Right atrium auricular region (tissue), 2 donors: Measurements from ENCODE around the gene PCBP3. TPM values are rescaled to one million over a fixed set of nuclear protein-coding genes. Genes with fewer than 3 reads are reported as not detected.
"Not testable (repeated sequence)": the region's sequence is repeated elsewhere in the genome, so short reads cannot be mapped to it uniquely, and the experiment has no call there.

Experiments used
- DNase-seq: peaks from one replicate; pipeline ENCODE4 v3.0.0-alpha.2; 2019; ENCODE audit warnings: low spot score
- H3K27ac ChIP-seq, 2 donors: fragments of 200-600 bp; sonication (generic); 1 replicate in 1 of 2; 2 replicates in 1 of 2; pipeline ENCODE4 v1.5.1; 2016 to 2019
- H3K27me3 ChIP-seq, 2 donors: fragments of 200-600 bp; sonication (generic); one replicate each; pipeline versions ENCODE4 v1.5.1 to v1.6.0; 2017 to 2019
- H3K36me3 ChIP-seq: fragments of 200-600 bp; sonication (generic); one replicate; pipeline ENCODE4 v1.5.1; 2016
- H3K4me1 ChIP-seq, 2 donors: fragments of 200-600 bp; sonication (generic); one replicate each; pipeline versions ENCODE4 v1.5.1 to v1.6.0; 2017 to 2019
- H3K4me3 ChIP-seq, 2 donors: fragments of 200-600 bp; sonication (generic); 1 replicate in 1 of 2; 2 replicates in 1 of 2; pipeline ENCODE4 v1.5.1; 2017 to 2019; ENCODE audit warnings: mild to moderate bottlenecking in 1 of 2, moderate library complexity in 1 of 2
- H3K9me3 ChIP-seq, 2 donors: fragments of 200-600 bp; sonication (generic); one replicate each; pipeline ENCODE4 v1.5.1; 2019
- total RNA-seq, 2 donors: library from RNA; depleted of rRNA; stranded (reverse); fragments of >200 nt; gene quantifications; one replicate each; pipeline ENCODE4 v1.1.0, GENCODE V29; 2016
- TF ChIP-seq, protein P1 (sequence below), 2 donors: fragments of 200-600 bp; sonication (generic); IDR thresholded peaks; one replicate each; pipeline ENCODE4 v1.5.1; 2019; ENCODE audit warnings: antibody characterized with exemption in 2 of 2

PCBP3 gene
- total RNA-seq, 2 donors from 2014 or later = 2.3 to 5.2 TPM

DNA sequence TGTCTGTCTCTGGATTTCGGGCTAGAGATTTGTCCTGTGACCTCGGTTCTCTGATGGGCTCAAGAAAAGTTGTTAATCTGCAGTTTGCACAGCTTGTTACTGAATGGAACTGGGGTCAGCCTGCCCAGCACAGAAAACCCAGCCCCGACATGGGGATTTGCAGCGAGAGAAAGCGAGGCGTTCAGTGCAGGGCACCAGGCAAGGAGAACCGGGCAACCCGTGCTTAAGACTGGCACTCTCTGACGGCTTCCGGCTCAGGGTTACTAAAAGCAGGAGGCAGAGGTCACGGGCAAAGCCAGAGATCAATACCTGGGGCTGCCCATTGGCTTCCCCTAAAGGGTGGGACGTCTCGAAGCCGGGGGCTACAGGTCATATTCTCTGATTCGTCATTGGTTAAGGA is 308.2 kb downstream of the PCBP3 start:
- no peaks in the 10 kb centered on the region for H3K36me3 ChIP-seq
- no peak for DNase-seq
- TF ChIP-seq, protein P1, sequence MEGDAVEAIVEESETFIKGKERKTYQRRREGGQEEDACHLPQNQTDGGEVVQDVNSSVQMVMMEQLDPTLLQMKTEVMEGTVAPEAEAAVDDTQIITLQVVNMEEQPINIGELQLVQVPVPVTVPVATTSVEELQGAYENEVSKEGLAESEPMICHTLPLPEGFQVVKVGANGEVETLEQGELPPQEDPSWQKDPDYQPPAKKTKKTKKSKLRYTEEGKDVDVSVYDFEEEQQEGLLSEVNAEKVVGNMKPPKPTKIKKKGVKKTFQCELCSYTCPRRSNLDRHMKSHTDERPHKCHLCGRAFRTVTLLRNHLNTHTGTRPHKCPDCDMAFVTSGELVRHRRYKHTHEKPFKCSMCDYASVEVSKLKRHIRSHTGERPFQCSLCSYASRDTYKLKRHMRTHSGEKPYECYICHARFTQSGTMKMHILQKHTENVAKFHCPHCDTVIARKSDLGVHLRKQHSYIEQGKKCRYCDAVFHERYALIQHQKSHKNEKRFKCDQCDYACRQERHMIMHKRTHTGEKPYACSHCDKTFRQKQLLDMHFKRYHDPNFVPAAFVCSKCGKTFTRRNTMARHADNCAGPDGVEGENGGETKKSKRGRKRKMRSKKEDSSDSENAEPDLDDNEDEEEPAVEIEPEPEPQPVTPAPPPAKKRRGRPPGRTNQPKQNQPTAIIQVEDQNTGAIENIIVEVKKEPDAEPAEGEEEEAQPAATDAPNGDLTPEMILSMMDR (IDR thresholded peaks at IDR 0.05) = no peak
- peaks cover 0 to 37% of the 10 kb centered on the region in 2 donors for H3K4me1 ChIP-seq
- peak overlapping the region in 1 of 2 donors; percentile 29 for H3K27ac ChIP-seq
- H3K4me3 ChIP-seq = no peak overlapping the region
- no peaks in the 10 kb centered on the region for H3K27me3 ChIP-seq
- H3K9me3 ChIP-seq = no peaks in the 10 kb centered on the region

- H3K4me3 ChIP-seq, DNase-seq, H3K9me3 ChIP-seq, H3K27me3 ChIP-seq, H3K36me3 ChIP-seq: not testable (repeated sequence)
- H3K27ac ChIP-seq = peak overlapping the region; percentile 76 to 84
- peaks cover 0 to 38% of the 10 kb centered on the region in 2 donors for H3K4me1 ChIP-seq
Observed at GRCh38 chr21:45952527-45952926, 309.0 kb downstream of the PCBP3 start.

GRCh38 chr21:45952974-45953373 is 309.4 kb downstream of the PCBP3 start:
- Histone ChIP-seq H3K4me1 (peaks cover 0 to 43% of the 10 kb centered on the region in 2 donors), H3K4me3 (no peak overlapping the region), H3K27ac (peak overlapping the region; percentile 76 to 84), H3K27me3 (no peaks in the 10 kb centered on the region), H3K36me3 (no peaks in the 10 kb centered on the region), H3K9me3 (no peaks in the 10 kb centered on the region)
- TF ChIP-seq, protein P1 (IDR thresholded peaks at IDR 0.05) = no peak
- DNase-seq = no peak

- Histone ChIP-seq H3K4me3 (no peak overlapping the region), H3K4me1 (peaks cover 0 to 47% of the 10 kb centered on the region in 2 donors), H3K27me3 (no peaks in the 10 kb centered on the region), H3K9me3 (no peaks in the 10 kb centered on the region), H3K27ac (peak overlapping the region; percentile 76 to 84), H3K36me3 (no peaks in the 10 kb centered on the region)
- TF ChIP-seq, protein P1 (IDR thresholded peaks at IDR 0.05) = peak in 1 of 2 donors; percentile 31
- no peak for DNase-seq
Observed at GRCh38 chr21:45954261-45954660, 310.7 kb downstream of the PCBP3 start.

DNA sequence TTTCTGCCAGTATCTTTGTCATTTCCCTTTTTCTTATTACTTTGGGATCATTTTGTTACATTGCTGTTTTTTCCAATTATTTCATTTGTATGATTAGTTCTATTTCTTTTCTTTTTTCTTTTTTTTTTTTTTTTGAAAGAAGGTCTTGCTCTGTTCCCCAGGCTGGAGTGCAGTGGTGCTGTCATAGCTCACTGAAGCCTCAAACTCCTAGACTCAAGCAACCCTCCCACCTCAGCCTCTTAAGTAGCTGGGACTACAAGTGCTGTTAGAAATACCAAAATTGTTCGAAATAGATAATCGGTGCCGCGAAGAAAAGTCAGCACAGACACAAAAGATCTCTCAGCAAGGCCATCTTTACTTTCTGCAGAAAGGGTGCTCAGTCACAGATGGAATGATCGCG is 311.4 kb downstream of the PCBP3 start:
- Histone ChIP-seq H3K4me3 (no peak overlapping the region), H3K27ac (peak overlapping the region in 1 of 2 donors; percentile 84), H3K27me3 (no peaks in the 10 kb centered on the region), H3K4me1 (peaks cover 0 to 43% of the 10 kb centered on the region in 2 donors), H3K9me3 (no peaks in the 10 kb centered on the region), H3K36me3 (no peaks in the 10 kb centered on the region)
- TF ChIP-seq, protein P1 (IDR thresholded peaks at IDR 0.05) = no peak
- DNase-seq = no peak

DNA sequence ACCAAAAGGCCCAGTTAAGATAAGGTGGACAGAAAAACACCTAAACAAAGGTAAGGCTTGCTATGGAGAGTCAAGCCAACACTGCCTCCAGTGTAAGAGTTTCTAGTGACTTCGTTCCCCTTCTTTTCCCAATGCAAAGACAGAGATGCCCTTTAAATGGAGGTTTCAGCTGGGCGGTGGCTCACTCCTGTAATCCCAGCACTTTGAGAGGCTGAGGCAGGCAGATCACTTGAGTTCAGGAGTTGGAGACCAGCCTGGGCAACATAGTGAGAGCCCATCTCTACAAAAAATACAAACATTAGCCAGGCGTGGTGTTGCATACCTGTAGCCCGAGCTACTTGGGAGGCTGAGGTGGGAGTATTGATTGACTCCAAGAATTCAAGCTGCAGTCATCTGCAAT is 314.0 kb downstream of the PCBP3 start:
- TF ChIP-seq, protein P1 (IDR thresholded peaks at IDR 0.05) = no peak
- H3K4me1 ChIP-seq = peaks cover 0 to 29% of the 10 kb centered on the region in 2 donors
- no peaks in the 10 kb centered on the region for H3K27me3 ChIP-seq
- H3K9me3 ChIP-seq = no peaks in the 10 kb centered on the region
- no peaks in the 10 kb centered on the region for H3K36me3 ChIP-seq
- DNase-seq = no peak
- peak overlapping the region; percentile 51 to 74 for H3K27ac ChIP-seq
- H3K4me3 ChIP-seq = no peak overlapping the region
